H1 (cell line): Measurements from ENCODE around the gene COL28A1. TPM values are rescaled to one million over a fixed set of nuclear protein-coding genes. Genes with fewer than 3 reads are reported as not detected.

Source experiments
- CEBPB ChIP-seq: IDR thresholded peaks from 2 replicates; pipeline ENCODE4 v1.6.1; 2012; ENCODE audit warnings: low read depth, low read length
- CHD1 ChIP-seq: IDR thresholded peaks from 2 replicates; pipeline ENCODE4 v1.6.1; 2012; ENCODE audit warnings: low read depth, low read length, improper control_type of control experiment
- CHD7 ChIP-seq: fragments of 300-600 bp; sonication (generic); IDR thresholded peaks from 2 replicates; pipeline ENCODE4 v1.7.1; 2012; ENCODE audit warnings: low read length, moderate library complexity, mild to moderate bottlenecking, inconsistent platforms; ENCODE audit not compliant: insufficient replicate concordance
- KDM5A ChIP-seq: fragments of 200-600 bp; IDR thresholded peaks from 2 replicates; pipeline ENCODE4 v1.7.1; 2012; ENCODE audit warnings: mild to moderate bottlenecking, low read length, inconsistent platforms, mixed read lengths
- NANOG ChIP-seq: IDR thresholded peaks from 2 replicates; pipeline ENCODE4 v1.6.1; 2011; ENCODE audit warnings: low read length, low read depth, mild to moderate bottlenecking, inconsistent platforms; ENCODE audit not compliant: insufficient read depth, poor library complexity, severe bottlenecking
- NRF1 ChIP-seq: IDR thresholded peaks from 2 replicates; pipeline ENCODE4 v1.6.1; 2011; ENCODE audit warnings: mild to moderate bottlenecking, low read depth, low read length, improper control_type of control experiment
- RBBP5 ChIP-seq: IDR thresholded peaks from 2 replicates; pipeline ENCODE4 v1.7.1; 2012; ENCODE audit warnings: low read depth, mild to moderate bottlenecking, inconsistent platforms, low read length, moderate library complexity, borderline replicate concordance
- SP2 ChIP-seq: IDR thresholded peaks from 2 replicates; pipeline ENCODE4 v1.6.1; 2012; ENCODE audit warnings: mild to moderate bottlenecking, low read length, inconsistent platforms
- TAF1 ChIP-seq: IDR thresholded peaks from 2 replicates; pipeline ENCODE4 v1.6.1; 2011; ENCODE audit warnings: mild to moderate bottlenecking, low read depth, low read length
- YY1 ChIP-seq: IDR thresholded peaks from 2 replicates; pipeline ENCODE4 v1.6.1; 2011; ENCODE audit warnings: low read depth, mild to moderate bottlenecking, low read length
- polyA plus RNA-seq, 7 experiments: library from polyadenylated mRNA; depleted of rRNA in 3 of 7; stranded (reverse) in 5 of 7; unstranded in 2 of 7; fragments of >200 nt in 5 of 7; fragments of 200-250 nt in 2 of 7; gene quantifications; 1 replicate in 5 of 7; 2 replicates in 1 of 7; 4 replicates in 1 of 7; pipeline versions ENCODE4 v1.2.1 to v1.2.3, GENCODE V29; 2011 to 2013; ENCODE audit warnings: missing spikeins in 2 of 7, mixed read lengths in 2 of 7
- total RNA-seq: library from RNA; stranded (reverse); fragmentation: NEBNext Ultra II Directional; extraction: Animal tissue kit (Norgen Biotek cat#: 25700); gene quantifications from 2 replicates; pipeline ENCODE4 v1.2.1, GENCODE V29; 2021

The COL28A1 gene
- total and polyA plus RNA-seq, 2 of the 8 experiments (the other 6 are each of a cell fraction or from before 2014, with no cell fraction given): 0.22 to 0.38 TPM

- no peak for TF ChIP-seq CHD7
- TF ChIP-seq RBBP5: peak; percentile 85; the same call in 1 of the 2 replicates
- TF ChIP-seq NRF1: no peak
- no peak for TF ChIP-seq NANOG
- TF ChIP-seq CEBPB: no peak
- TF ChIP-seq YY1: peak; percentile 94
- TF ChIP-seq KDM5A: no peak
- no peak for TF ChIP-seq SP2
- no peak; the same call in 1 of the 2 replicates for TF ChIP-seq CHD1
- peak; percentile 80 for TF ChIP-seq TAF1
These were observed 31.3 kb upstream of the COL28A1 start, which contains the start of gene MIOS (continued) for GRCh38 chr7:7566651-7567611.
